Retinal pigment epithelial cell (primary cell): ENCODE measurements around the gene EZH2.

ENCODE experiments used
- DNase-seq: peaks from one replicate; pipeline ENCODE4 v3.0.0-alpha.2; 2010; ENCODE audit warnings: low read depth
- H3K4me3 ChIP-seq: 2 replicates; pipeline ENCODE4 v1.5.1; 2011; ENCODE audit warnings: mild to moderate bottlenecking, low read length, control low read depth, moderate library complexity
- TF ChIP-seq, protein P1 (sequence below): conservative IDR thresholded peaks from 2 replicates; pipeline ENCODE4 v1.5.1; 2011; ENCODE audit warnings: low read depth, low read length, control low read depth, inconsistent platforms

Gene EZH2

DNA sequence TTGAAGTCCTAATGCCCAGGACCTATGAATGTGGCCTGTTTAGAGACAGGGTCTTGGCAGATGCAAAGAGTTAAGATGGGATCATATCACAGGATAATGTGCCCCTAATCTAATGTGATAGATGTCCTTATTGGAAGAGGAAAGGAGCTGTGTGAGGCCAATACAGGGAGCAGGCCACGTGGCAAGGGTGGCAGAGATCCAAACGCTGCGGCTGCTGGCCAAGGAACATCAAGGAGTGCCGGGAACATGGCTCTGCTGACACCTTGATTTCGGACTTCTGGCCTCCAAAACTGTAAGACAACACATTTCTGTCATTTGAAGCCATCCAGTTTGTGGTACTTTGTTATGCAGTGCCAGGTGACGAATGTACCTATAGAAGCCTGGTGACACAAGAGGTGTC, 37.7 kb upstream of the EZH2 start:
- TF ChIP-seq, protein P1, sequence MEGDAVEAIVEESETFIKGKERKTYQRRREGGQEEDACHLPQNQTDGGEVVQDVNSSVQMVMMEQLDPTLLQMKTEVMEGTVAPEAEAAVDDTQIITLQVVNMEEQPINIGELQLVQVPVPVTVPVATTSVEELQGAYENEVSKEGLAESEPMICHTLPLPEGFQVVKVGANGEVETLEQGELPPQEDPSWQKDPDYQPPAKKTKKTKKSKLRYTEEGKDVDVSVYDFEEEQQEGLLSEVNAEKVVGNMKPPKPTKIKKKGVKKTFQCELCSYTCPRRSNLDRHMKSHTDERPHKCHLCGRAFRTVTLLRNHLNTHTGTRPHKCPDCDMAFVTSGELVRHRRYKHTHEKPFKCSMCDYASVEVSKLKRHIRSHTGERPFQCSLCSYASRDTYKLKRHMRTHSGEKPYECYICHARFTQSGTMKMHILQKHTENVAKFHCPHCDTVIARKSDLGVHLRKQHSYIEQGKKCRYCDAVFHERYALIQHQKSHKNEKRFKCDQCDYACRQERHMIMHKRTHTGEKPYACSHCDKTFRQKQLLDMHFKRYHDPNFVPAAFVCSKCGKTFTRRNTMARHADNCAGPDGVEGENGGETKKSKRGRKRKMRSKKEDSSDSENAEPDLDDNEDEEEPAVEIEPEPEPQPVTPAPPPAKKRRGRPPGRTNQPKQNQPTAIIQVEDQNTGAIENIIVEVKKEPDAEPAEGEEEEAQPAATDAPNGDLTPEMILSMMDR, result no peak
- no peak for DNase-seq
- H3K4me3 ChIP-seq, result no peak overlapping the region

DNA sequence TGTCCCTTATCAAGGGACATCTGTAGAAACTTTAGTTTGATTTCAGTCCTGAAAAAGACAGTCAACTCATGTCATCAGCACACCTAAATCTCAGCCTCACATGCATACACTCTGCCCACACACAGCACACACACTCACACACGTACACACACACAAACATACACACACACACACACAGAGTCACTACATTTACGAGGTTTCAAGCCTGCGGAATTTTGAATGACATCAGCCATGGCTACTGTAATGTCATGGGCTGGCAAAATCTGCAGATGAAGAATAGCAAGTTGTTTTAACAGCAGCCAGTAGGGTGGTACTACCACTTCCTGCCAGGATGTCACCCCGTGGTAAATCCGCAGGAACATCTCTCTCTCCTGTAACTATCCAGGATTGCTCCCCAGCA, 37.1 kb upstream of the EZH2 start:
- DNase-seq, result no peak
- TF ChIP-seq, protein P1, result no peak
- no peak overlapping the region for H3K4me3 ChIP-seq

DNA sequence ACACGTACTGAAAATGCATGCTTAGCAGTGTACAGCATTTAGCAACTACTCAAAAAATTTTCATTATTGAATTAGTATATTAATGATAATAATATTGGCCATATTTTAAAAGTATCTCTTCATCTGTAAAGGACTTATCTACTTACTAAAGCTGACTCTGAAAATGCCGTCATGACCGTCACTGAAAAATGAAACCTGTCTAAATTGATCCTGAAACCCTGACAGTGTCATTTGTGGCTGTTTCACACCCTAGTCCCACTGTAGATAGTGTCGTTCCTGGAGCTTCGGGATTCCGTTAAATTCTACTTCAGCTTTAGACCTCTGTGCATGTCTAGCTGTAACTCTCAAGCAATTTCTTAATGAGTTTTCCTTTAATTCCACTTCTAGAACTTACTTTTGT, 35.8 kb upstream of the EZH2 start:
- DNase-seq, result no peak
- TF ChIP-seq, protein P1, result no peak

DNA sequence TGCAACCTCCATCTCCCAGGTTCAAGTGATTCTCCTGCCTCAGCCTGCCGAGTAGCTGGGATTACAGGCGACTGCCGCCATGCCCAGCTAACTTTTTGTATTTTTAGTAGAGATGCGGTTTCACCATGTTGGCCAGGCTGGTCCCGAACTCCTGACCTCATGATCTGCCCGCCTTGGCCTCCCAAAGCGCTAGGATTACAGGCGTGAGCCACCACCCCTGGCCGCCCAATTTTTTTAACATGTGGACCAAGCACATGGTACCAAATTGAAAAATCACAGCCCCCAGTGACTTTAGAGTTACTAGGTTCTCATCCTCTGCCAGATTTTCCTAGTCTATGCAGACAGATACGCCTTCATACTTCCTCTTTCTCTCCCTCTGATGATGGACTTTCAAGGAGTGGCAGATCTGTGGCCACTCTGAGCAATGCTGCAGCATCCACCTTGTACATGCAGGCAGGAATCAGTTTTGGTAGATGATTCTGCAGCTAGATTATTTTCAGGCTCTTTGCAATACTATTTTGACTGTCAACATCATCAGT, 34.0 kb upstream of the EZH2 start:
- H3K4me3 ChIP-seq, result no peak overlapping the region
- DNase-seq, result no peak
- TF ChIP-seq, protein P1, result no peak

More for the DNA sequence above, 35.8 kb upstream of the EZH2 start:
- H3K4me3 ChIP-seq, result no peak overlapping the region

DNA sequence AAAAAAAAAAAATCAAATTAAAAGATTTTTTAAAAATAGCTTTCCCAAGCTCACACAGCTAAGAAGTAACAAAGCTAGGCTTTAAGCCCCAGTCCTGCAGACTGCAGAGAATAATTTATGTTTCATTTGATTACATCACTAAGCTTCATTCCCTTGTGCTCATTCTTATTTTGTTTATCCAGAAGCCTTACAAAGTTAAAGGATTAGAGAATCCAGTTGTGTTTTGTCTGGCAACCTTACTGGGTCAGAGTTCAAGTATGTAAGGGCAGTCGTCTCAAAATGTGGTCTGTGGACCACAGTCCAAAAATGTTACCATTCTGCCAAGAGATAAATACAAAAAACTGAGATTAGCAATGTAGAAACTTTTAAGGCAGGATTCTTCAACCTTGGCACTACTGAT, 32.1 kb upstream of the EZH2 start:
- H3K4me3 ChIP-seq, result no peak overlapping the region
- TF ChIP-seq, protein P1, result no peak
- peak; percentile 43 for DNase-seq

DNA sequence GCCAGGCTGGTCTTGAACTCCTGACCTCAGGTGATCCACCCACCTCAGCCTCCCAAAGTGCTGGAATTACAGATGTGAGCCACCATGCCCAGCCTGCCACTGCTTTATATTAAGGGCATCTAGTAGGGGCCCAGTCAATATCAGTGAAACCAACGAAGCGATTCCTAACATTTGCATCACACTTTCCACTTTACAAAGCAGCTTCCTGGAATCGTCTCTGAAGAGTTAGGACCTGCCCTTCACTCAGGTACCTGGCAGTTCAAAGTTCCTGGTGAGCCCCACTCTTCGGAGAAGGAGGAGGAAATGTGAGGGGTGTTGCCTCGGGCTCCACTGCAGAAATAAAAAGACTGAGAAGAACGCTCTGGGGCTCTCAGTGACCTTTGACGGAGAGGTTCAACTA, 31.1 kb upstream of the EZH2 start:
- DNase-seq, result no peak
- TF ChIP-seq, protein P1, result no peak
- H3K4me3 ChIP-seq, result no peak overlapping the region

DNA sequence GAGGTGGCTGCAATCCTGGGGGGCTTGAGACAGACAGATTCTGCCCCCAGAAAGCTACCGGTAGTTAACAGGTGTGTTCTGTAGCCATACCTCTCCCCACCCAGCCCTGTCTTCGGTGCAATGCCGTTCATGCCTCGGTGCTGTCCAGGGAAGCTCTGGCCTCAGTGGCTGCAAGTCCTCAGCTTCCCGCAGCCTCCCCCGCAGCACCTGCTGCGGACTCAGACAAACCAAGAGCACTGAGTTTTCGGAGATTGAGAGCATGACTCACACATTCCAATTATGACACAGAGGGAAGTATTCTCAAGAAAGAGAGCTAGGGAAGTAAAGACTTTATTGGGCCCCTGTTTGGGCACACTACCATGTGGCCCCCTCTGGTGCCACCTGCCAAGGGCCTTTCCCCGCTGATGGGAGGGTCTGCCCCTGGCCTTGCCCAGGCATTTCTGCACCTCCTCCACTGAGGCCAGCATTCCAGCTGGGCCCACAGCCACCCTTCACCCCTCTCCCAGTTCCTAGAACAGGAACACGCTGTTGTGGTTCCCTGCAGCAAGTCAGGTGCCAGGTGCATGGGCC, 30.2 kb upstream of the EZH2 start:
- H3K4me3 ChIP-seq, result no peak overlapping the region
- peak; percentile 58 for DNase-seq
- TF ChIP-seq, protein P1, result no peak
